ENCODE measurements around the gene CLEC19A. TPM values are rescaled to one million over a fixed set of nuclear protein-coding genes. Genes with fewer than 3 reads are reported as not detected.

CLEC19A gene
- total and polyA plus RNA-seq, 2 donors (not counting 3 experiments of a cell fraction or from before 2014, with no cell fraction given): not detected

DNA sequence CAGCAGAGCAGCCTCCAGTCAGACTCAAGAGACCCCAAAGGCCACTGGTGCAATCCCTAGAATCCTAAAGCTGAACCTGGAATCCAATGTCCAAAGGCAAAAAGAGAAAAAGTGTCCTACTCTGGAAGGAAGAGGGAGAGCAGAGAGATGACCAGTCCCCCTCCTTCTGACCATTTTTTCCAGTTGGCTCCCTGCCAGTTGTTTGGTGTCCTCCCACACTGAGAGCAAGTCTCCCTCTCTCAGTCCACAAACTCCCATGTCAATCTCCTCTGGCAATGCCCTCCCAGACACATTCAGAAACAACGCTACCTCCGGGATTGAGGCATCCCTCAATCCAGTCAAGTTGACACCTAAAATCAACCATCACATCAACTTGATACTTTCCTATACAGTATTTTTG lies 4.3 kb upstream of the CLEC19A start:
- Histone ChIP-seq H3K4me2 (ENCODE audit: insufficient read depth, low read length) (no peak overlapping the region), H3K9ac (replicated peaks; ENCODE audit: extremely low read depth, insufficient read depth, low read length) (no peak overlapping the region), H3K79me2 (ENCODE audit: control insufficient read depth, insufficient read depth, low read length) (no peaks in the 10 kb centered on the region), H3K27me3 (ENCODE audit: control insufficient read depth in 2 of 2, insufficient read depth in 2 of 2, low read length in 2 of 2) (no peaks in the 10 kb centered on the region), H3K4me3 (replicated peaks in 1 of 3; ENCODE audit: insufficient read depth in 1 of 3, low read depth in 1 of 3, low read length in 3 of 3) (no peak overlapping the region), H3K36me3 (ENCODE audit: control insufficient read depth in 2 of 2, extremely low read depth in 1 of 2, insufficient read depth in 2 of 2, low read length in 2 of 2) (no peaks in the 10 kb centered on the region), H3K9me1 (replicated peaks; ENCODE audit: control insufficient read depth, extremely low read depth, insufficient read depth, low read length) (no peaks in the 10 kb centered on the region), H3K27ac (ENCODE audit: insufficient read depth, low read depth, low read length) (no peak overlapping the region), H3K4me1 (ENCODE audit: control insufficient read depth, extremely low read depth, insufficient read depth, low read length) (no peaks in the 10 kb centered on the region), H4K20me1 (replicated peaks; ENCODE audit: control insufficient read depth, extremely low read depth, insufficient read depth, low read length) (no peaks in the 10 kb centered on the region), H2AFZ (ENCODE audit: low read depth, low read length) (no peak overlapping the region), H3K9me3 (replicated peaks; ENCODE audit: control insufficient read depth, insufficient read depth, low read length) (no peaks in the 10 kb centered on the region)
- FAIRE-seq (no peak), DNase-seq (ENCODE audit: low read depth, low spot score) (no peak)
- intact Hi-C loops (cut with micrococcal nuclease) (no loop called here), dilution Hi-C loops (cut with MboI; ENCODE audit: extremely low pct_ligation_motif_present, low sequenced_read_pairs) (no loop called here)
- TF ChIP-seq, protein P1, sequence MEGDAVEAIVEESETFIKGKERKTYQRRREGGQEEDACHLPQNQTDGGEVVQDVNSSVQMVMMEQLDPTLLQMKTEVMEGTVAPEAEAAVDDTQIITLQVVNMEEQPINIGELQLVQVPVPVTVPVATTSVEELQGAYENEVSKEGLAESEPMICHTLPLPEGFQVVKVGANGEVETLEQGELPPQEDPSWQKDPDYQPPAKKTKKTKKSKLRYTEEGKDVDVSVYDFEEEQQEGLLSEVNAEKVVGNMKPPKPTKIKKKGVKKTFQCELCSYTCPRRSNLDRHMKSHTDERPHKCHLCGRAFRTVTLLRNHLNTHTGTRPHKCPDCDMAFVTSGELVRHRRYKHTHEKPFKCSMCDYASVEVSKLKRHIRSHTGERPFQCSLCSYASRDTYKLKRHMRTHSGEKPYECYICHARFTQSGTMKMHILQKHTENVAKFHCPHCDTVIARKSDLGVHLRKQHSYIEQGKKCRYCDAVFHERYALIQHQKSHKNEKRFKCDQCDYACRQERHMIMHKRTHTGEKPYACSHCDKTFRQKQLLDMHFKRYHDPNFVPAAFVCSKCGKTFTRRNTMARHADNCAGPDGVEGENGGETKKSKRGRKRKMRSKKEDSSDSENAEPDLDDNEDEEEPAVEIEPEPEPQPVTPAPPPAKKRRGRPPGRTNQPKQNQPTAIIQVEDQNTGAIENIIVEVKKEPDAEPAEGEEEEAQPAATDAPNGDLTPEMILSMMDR (IDR thresholded peaks at IDR 0.05; ENCODE audit: extremely low read depth in 1 of 2, insufficient read depth in 1 of 2, low read depth in 1 of 2, low read length in 2 of 2): no peak
- TF ChIP-seq, protein P2, sequence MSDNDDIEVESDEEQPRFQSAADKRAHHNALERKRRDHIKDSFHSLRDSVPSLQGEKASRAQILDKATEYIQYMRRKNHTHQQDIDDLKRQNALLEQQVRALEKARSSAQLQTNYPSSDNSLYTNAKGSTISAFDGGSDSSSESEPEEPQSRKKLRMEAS (IDR thresholded peaks at IDR 0.05; ENCODE audit: insufficient read depth, insufficient read length): no peak
- TF ChIP-seq EZH2 (IDR thresholded peaks at IDR 0.05; ENCODE audit: borderline replicate concordance, low read depth, low read length, severe bottlenecking): no peak
- TF ChIP-seq FOS (IDR thresholded peaks at IDR 0.05; ENCODE audit: borderline replicate concordance, insufficient read depth, low read length): no peak
- TF ChIP-seq POLR2A (IDR thresholded peaks at IDR 0.05; ENCODE audit: low read depth, low read length): no peak
- no peak for TF ChIP-seq GATA2 (IDR thresholded peaks at IDR 0.05; ENCODE audit: insufficient read depth, insufficient read length, low read depth, low read length)
- TF ChIP-seq POLR2AphosphoS5 (IDR thresholded peaks at IDR 0.05; ENCODE audit: insufficient read depth, low read depth, low read length): no peak
- TF ChIP-seq JUN (IDR thresholded peaks at IDR 0.05; ENCODE audit: borderline replicate concordance, insufficient read depth, insufficient read length, low read depth): no peak
- TF ChIP-seq MYC (IDR thresholded peaks at IDR 0.05; ENCODE audit: low read depth, low read length): no peak
- ChIA-PET CTCF (no interaction called here), POLR2A (no interaction called here)
- no TSS peak for BruUV-seq (replicated peaks)

Data from endothelial cell of umbilical vein (primary cell).